HG03095 (cell line): ENCODE results near the gene MAPKAPK2.

Experiments
- ATAC-seq: cut with Tn5 transposase; IDR thresholded peaks from one replicate; pipeline ENCODE4 v1.9.1; 2021; ENCODE audit warnings: moderate library complexity; ENCODE audit not compliant: unreplicated experiment

The MAPKAPK2 gene

DNA sequence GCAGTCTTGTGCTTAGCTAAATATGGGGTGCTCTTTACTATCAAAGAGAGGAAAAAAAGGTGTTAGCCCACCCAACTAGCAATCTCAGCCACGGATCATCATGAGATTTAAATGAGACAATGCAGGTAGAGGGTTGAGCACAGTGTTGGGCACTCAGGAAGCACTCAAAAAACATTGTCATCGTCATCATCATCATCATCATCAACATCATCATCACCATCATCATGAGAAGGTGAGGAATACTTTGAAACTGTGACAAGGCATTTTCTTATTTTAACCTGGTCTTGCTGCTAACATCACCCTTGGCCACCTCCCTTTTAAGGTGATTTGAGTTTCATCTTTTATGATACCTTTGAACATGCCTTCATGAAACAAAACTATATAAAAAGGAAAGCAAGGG is 3.3 kb upstream of the MAPKAPK2 start:
- no peak for ATAC-seq

DNA sequence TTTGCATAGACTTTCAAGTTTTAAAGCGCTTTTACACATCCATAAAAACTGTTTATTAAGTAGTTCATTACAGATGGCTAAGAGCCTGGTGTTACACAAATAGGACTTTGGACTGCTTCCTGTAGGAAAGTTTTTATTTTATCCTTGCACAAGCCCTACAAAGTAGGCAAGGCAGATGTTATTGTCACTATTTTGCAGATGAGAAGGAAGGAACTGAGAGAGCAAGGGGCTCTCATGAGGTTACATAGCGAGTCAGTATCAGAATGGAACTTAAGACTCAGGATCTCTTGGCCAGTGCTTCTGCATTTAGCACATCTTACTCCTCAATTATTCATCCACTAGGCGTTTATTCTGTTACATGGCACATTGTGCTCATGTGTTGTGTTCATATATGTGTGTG is 2.6 kb upstream of the MAPKAPK2 start:
- no peak for ATAC-seq

DNA sequence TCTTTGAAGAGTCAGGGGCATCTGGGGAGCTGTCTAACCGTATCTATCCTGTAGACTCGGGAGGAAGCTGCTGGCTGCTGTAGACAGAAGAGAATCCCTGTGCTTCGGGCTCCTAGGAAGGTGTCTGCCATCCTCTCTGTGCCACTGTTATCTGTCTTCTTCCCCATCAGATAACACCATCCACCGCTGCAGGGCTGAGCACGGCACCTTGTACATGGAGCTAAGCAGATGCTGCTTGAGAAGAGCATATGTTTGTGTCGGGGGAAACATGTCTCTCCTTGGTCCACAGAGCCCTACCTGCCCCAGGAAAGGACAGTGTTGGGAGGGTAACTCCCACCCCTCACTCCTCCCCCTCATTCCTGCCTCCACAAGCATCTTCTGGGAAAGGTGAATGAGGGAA is 1.4 kb upstream of the MAPKAPK2 start:
- ATAC-seq, result no peak

- no peak for ATAC-seq
These were observed 702 bp upstream of the MAPKAPK2 start for GRCh38 chr1:206684003-206684402.

GRCh38 chr1:206685334-206685768 is 646 bp downstream of the MAPKAPK2 start:
- no peak for ATAC-seq

DNA sequence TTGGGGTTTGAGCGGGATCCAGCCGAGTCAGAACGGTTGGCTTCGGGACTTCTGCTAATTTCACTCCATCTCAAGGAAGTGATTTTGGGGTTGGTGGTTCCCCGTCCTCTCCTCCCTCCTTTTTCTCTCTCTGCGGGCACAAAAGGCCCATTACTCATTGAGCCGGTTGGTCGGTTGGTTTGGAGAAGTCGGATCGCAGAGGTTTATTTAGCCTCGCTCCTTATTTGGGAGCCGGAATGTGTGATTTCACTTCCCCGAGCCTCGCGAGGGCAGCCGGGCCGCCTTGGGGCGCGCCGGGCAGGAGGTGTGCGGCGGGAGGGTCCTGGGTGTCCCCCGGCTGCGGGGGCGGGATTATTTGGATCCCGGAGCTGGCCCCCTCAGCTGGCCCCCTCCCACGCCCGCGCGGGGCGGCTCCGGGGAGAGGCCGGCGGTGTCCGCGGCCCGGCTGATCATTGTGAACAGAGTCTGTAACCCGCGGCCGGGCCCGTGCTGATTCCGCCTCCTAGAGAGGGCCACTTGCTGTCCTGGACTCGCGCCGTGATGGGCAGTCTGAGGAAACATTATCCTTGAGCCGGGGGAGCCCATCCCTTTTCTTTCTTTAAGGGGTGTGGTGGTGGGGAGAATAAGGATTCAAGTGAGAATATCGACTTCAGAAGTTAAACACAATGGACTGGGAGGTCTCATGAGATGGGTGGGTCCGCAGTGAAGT is 1.2 kb downstream of the MAPKAPK2 start:
- ATAC-seq, result no peak

GRCh38 chr1:206686478-206687249 is 2.0 kb downstream of the MAPKAPK2 start:
- ATAC-seq, result peak; percentile 38

DNA sequence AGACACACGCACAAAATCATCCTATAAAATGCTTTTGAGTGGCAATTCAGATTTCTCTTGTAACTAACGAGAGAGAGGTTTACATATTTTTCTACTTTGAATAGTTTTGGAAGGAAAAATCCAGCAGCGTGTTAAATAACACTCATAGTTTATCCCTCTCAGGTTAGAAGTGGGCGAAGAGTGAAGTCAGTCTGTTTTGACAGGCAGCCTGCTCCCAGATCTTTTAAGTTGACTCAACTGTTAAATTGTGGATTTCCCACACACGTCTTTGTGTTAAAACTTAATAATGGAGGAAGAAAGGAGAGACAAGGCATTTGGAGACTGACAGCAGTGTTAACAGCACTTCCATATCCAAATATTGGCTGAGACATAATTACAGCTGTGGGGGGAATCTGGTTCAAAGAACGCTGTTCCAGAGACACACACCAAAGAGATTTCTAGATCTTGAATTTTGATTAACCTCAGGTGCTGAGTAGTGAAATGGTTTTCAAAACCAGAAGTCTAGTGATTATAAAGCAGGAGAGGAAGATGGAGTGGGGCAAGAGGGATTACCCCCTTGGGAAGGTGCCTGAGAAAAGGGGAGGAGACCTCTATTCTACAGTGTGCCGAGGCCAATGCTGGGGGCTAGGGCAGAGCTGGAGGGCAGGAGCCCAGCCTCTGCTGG is 2.7 kb downstream of the MAPKAPK2 start:
- no peak for ATAC-seq

DNA sequence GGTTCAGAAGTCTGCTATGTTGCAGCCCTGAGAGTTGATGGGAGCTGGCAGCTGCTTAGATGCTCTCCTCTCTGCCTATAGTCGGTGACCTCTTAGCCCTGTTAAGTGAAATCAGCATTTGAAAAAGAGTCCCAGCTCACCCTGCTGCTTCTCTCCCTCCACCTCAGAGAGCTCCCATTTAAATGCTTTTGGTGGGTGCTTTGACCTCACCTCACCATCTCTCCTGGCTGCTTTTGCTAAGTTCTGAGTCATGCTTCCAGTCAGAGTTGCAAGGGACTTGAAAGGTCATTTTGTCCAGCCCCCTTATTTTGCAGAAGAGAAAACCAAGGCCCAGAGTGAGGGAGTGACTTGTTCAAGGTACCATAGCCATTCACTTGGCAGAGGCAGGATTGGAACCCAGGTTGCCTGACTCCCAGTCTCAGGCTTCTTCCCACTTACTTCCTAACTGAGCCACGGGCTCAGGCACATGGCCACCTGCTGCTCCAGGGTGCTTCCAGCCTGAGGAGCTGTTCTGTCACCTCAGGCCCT is 3.3 kb downstream of the MAPKAPK2 start:
- ATAC-seq, result no peak

GRCh38 chr1:206690516-206690915 is 5.8 kb downstream of the MAPKAPK2 start:
- no peak for ATAC-seq

DNA sequence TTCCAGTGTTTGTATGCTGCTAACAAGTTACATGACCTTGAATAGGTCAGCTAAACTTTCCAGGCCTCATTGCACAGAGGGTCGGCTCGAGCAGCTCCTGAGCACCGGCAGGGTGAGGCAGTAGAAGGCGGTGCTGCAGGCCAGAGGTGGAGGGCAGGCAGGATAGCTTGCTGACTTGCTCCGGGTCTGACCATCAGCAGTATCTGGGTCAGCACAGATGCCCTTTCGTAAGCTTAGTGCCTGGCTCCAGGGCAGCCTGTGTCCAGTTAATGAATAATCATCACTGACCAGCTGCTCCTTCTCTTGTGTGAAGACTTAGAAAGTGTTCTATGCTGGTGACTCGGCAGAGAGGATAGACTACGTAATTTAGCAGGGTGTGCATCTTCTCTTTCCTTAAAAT is 6.9 kb downstream of the MAPKAPK2 start:
- no peak for ATAC-seq

GRCh38 chr1:206693029-206693428 is 8.3 kb downstream of the MAPKAPK2 start:
- no peak for ATAC-seq

- ATAC-seq, result no peak
These were observed 8.9 kb downstream of the MAPKAPK2 start for GRCh38 chr1:206693592-206693991.

DNA sequence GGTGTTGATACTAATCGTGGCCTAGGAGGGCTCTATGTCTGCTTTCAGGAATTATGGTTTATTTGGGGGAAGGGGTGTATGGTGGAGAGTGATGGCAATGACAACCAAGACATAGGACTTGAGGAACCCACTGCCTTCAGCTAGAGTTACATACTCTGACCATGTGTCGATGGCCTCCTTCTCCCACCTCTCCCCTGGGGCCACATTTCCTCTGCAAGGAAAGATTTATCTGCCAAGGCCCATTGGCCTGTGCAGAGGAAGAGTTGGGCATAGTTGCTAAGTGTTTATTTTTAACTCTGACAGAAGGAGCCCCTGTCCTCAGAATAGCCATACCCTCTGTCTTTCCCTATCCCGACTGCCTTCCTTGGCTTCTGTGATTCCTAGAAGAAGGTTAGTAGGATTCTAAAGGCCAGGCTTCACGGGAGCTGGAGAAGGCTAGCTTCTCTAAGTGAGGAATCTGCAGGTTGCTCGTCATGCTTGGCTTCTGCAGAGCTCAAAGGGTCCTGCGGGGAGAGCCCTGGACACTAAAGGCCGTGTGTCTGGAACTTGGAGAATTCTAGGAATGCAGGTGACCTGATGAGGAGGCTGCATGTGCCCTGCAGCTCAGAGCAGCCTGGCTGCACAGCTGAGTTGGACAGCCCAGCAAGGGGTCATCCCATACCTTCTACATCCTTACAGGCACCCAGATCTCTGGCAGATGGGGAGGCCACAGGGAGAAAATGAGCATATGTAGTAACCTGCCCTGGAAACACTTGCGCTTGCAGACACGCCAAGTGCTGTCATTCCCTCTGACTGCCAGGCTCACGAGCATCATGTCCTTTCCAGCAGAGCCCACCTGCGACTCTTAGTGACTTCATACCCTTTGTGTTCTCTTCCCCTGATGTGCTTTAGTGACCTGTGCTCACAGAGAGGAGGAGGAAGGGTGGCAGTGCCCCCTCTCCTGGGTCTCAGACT is 9.7 kb downstream of the MAPKAPK2 start:
- ATAC-seq, result no peak

GRCh38 chr1:206695733-206696132 is 11.0 kb downstream of the MAPKAPK2 start:
- no peak for ATAC-seq

DNA sequence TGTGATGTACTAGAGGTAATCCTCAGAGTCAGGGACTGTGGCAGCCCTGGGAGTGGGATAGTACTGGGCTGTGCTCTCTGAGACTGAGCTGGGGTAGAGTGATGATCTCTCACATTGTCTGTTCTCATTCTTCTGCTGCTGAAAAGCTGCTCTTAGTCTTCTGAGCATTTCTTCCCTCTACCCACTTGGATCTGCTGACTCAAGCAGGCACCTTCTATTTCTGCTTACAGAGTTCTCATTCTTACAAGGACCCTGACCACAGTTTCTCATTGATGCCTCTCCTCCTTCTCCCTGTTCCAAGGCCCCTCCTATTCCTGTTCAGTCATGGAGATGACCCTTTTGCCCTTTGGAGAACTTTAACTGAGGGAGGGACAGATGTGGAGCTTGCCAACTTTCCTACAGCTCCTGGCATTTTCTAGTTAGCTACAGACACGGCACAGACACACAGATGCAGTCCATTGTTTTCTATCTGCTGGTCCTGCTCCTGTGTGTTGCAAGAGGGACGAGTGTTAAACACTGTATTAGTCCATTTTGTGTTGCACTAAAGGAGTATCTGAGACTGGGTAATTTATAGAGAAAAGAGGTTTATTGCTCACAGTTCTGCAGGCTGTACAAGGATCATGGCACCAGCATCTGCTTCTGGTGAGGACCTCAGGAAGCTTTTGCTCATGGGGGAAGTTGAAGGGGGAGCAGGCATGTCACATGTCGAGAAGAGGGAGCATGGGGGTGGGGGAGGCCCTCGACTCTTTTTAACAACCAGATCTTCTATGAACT is 12.3 kb downstream of the MAPKAPK2 start:
- ATAC-seq, result no peak

- ATAC-seq, result no peak
These were observed 13.3 kb downstream of the MAPKAPK2 start for GRCh38 chr1:206698011-206698410.

DNA sequence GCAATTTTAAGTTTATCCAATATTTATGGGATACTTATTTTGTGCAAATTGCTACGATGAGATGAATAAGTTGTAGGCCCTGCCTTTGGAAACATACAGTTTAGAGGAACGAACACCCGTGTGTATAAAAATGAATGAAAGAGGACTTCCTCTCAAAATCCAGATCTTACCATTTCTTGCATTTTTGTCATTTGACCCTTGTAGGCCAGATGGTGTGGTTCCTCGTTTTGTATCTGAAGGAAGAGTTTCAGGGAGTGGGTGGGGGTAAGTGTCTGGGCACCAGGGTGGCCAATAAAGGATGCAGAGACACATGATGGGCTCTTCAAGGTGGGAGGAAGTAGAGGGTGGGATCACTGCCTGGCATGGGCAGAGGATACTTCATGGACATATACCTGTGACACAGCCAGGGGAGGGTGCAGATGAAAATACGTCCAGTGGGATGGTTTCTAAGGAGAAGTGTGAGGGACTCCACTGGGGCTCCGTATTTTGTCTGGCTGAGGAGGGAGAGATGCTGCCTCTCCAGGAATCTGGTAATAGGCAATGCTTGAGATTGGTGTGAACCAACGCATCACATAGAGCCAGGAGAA is 14.4 kb downstream of the MAPKAPK2 start:
- ATAC-seq, result no peak

DNA sequence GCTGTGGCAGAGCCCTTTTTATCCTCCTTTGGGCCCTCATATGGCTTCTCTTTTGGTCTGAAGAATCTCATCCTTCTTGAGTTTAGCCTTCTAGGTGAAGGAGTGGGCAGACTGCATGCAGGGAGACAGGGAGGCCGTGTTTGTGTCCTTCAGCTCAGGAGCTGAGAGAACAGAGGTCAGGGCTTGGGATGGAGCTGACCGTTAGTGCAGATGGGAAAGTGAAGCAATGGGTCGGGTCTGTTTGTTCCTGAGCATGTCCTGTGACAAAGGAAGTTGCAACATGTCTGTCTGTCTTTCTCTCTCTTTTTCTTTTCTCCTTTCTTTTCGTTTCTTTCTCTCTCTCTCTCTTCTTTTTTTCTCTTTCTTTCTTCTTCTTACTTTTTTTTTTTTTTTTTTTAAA is 14.9 kb downstream of the MAPKAPK2 start:
- no peak for ATAC-seq
